B cell (primary cell): Measurements from ENCODE around the gene USP6. TPM values are rescaled to one million over a fixed set of nuclear protein-coding genes. Genes with fewer than 3 reads are reported as not detected.

Experiments
- ATAC-seq: fragments of 200-7000 bp; cut with Tn5 transposase; one replicate; pipeline ENCODE4 v1.10.0; 2021; ENCODE audit warnings: low read depth, mild to moderate bottlenecking, moderate number of reproducible peaks, moderate library complexity
- CTCF ChIA-PET: fragments of 350-600 bp; sonication (Branson Sonifier 250); formaldehyde crosslinking; loops from one replicate; lab custom pipeline; 2021; ENCODE audit warnings: antibody characterized with exemption, inconsistent platforms; lab: Charles Lee
- POLR2A ChIA-PET: fragments of 350-600 bp; sonication (Branson Sonifier 250); formaldehyde crosslinking; loops from one replicate; lab custom pipeline; 2021; ENCODE audit warnings: antibody characterized with exemption; lab: Charles Lee
- DNase-seq: peaks from one replicate; pipeline ENCODE4 v3.0.0; 2013
- H2AFZ ChIP-seq: 2 replicates; pipeline ENCODE4 v1.6.1; 2012; ENCODE audit warnings: mild to moderate bottlenecking, low read depth, low read length; ENCODE audit not compliant: insufficient read depth, poor library complexity, severe bottlenecking
- H3K27ac ChIP-seq, 2 donors: 1 replicate in 1 of 2; 2 replicates in 1 of 2; pipeline ENCODE4 v1.5.1; 2012 to 2013; ENCODE audit warnings: low read length in 2 of 2, mild to moderate bottlenecking in 2 of 2, moderate library complexity in 1 of 2
- H3K27me3 ChIP-seq, 4 experiments: fragments of 200-600 bp in 1 of 4; sonication (generic) in 1 of 4; replicated peaks in 1 of 4; 1 replicate in 2 of 4; 2 replicates in 2 of 4; pipeline versions ENCODE4 v1.6.1 to v1.7.0; 2013 to 2016; ENCODE audit warnings: low read length in 3 of 4, mild to moderate bottlenecking in 2 of 4, mixed read lengths in 1 of 4, moderate library complexity in 1 of 4; ENCODE audit not compliant: insufficient read depth in 4 of 4, control insufficient read depth in 3 of 4; ENCODE audit errors: control extremely low read depth in 1 of 4
- H3K36me3 ChIP-seq, 2 experiments: replicated peaks in 1 of 2; 1 replicate in 1 of 2; 2 replicates in 1 of 2; pipeline versions ENCODE4 v1.6.1 to v1.7.1; 2013; ENCODE audit warnings: low read length in 1 of 2; ENCODE audit not compliant: insufficient read depth in 2 of 2, control insufficient read depth in 1 of 2; ENCODE audit errors: control extremely low read depth in 1 of 2, extremely low read depth in 1 of 2
- H3K4me1 ChIP-seq, 2 donors: fragments of 200-600 bp in 1 of 2; sonication (generic) in 1 of 2; 1 replicate in 1 of 2; 2 replicates in 1 of 2; pipeline versions ENCODE4 v1.5.1 to v1.6.1; 2013 to 2017; ENCODE audit warnings: low read length in 2 of 2; ENCODE audit not compliant: control insufficient read depth in 2 of 2, insufficient read depth in 2 of 2
- H3K4me2 ChIP-seq: replicated peaks from 2 replicates; pipeline ENCODE3; 2012; ENCODE audit warnings: mild to moderate bottlenecking, low read depth, low read length; ENCODE audit not compliant: poor library complexity, severe bottlenecking
- H3K4me3 ChIP-seq, 5 experiments: fragments of 200-600 bp in 1 of 5; sonication (generic) in 1 of 5; 1 replicate in 3 of 5; 2 replicates in 2 of 5; pipeline versions ENCODE4 v1.5.1 to v1.7.0; 2011 to 2016; ENCODE audit warnings: low read length in 4 of 5, mild to moderate bottlenecking in 4 of 5, low read depth in 2 of 5, control low read depth in 1 of 5, moderate library complexity in 1 of 5; ENCODE audit not compliant: insufficient read depth in 1 of 5; ENCODE audit errors: control extremely low read depth in 1 of 5, extremely low read depth in 1 of 5
- H3K79me2 ChIP-seq: fragments of 200-600 bp; sonication (generic); one replicate; pipeline ENCODE4 v1.6.0; 2016; ENCODE audit warnings: low read length; ENCODE audit not compliant: control insufficient read depth, insufficient read depth
- H3K9ac ChIP-seq: fragments of 200-600 bp; sonication (generic); 2 replicates; pipeline ENCODE4 v1.6.1; 2017; ENCODE audit warnings: mild to moderate bottlenecking, low read length, moderate library complexity
- H3K9me3 ChIP-seq, 3 donors: one replicate each; pipeline versions ENCODE4 v1.6.1 to v1.7.1; 2013; ENCODE audit warnings: low read length in 2 of 3; ENCODE audit not compliant: control insufficient read depth in 2 of 3, insufficient read depth in 1 of 3; ENCODE audit errors: control extremely low read depth in 1 of 3
- H4K20me1 ChIP-seq: 2 replicates; pipeline ENCODE4 v1.6.0; 2012; ENCODE audit warnings: mild to moderate bottlenecking, low read length; ENCODE audit not compliant: insufficient read depth, control insufficient read depth, poor library complexity, severe bottlenecking
- H3K27ac Mint-ChIP-seq: one replicate; pipeline ENCODE4 v1.8.0; 2021; ENCODE audit warnings: mixed read lengths
- H3K27me3 Mint-ChIP-seq: one replicate; pipeline ENCODE4 v1.8.0; 2021; ENCODE audit warnings: mixed read lengths
- H3K4me1 Mint-ChIP-seq: one replicate; pipeline ENCODE4 v1.8.0; 2021; ENCODE audit warnings: mixed read lengths
- H3K4me3 Mint-ChIP-seq: one replicate; pipeline ENCODE4 v1.8.0; 2021; ENCODE audit warnings: mixed read lengths
- H3K9me3 Mint-ChIP-seq: one replicate; pipeline ENCODE4 v1.8.0; 2022; ENCODE audit warnings: mixed read lengths; ENCODE audit not compliant: insufficient read depth
- CTCF ChIP-seq: fragments of 200-600 bp; IDR thresholded peaks from one replicate; pipeline ENCODE4 v1.8.0; 2022; ENCODE audit warnings: antibody characterized with exemption, mild to moderate bottlenecking
- EZH2 ChIP-seq: IDR thresholded peaks from 2 replicates; pipeline ENCODE4 v1.6.1; 2012; ENCODE audit warnings: borderline replicate concordance, low read depth, mild to moderate bottlenecking, moderate library complexity, low read length; ENCODE audit not compliant: insufficient read depth, poor library complexity, severe bottlenecking
- WGBS: methylation state at CpG from one replicate; pipeline ENCODE4 v1.1.5; 2013; ENCODE audit warnings: missing lambda C conversion rate; ENCODE audit not compliant: insufficient coverage; 5-methylcytosine and 5-hydroxymethylcytosine counted together
- intact Hi-C: fragments of 100-400 bp; cut with micrococcal nuclease; formaldehyde crosslinking; loops from one replicate; pipeline ENCODE4 v1.10.0; 2022
- polyA plus RNA-seq: library from polyadenylated mRNA; depleted of rRNA; stranded (reverse); fragments of >200 nt; gene quantifications from 2 replicates; pipeline ENCODE4 v1.2.3, GENCODE V29; 2012
- total RNA-seq, 2 donors: library from RNA; stranded (reverse); fragments of 120-200 nt in 1 of 2; gene quantifications; 1 replicate in 1 of 2; 2 replicates in 1 of 2; pipeline versions ENCODE4 v1.2.3 to v1.2.4, GENCODE V29; 2013 to 2022

USP6 gene
- total and polyA plus RNA-seq, 2 donors (not counting 1 experiment from before 2014, with no cell fraction given), result 0.36 to 0.47 TPM

GRCh38 chr17:5080591-5080990 is 35.2 kb upstream of the USP6 start:
- no peak for TF ChIP-seq EZH2
- no peak for TF ChIP-seq CTCF
- Histone ChIP-seq H3K36me3 (peaks cover 0 to 7% of the 10 kb centered on the region in 2 experiments), H3K4me2 (no peak overlapping the region), H3K4me3 (no peak overlapping the region), H3K27ac (no peak overlapping the region), H3K4me1 (peaks cover 8 to 21% of the 10 kb centered on the region in 2 donors), H3K27me3 (no peaks in the 10 kb centered on the region), H3K9ac (no peak overlapping the region), H3K79me2 (peaks cover 55% of the 10 kb centered on the region), H3K9me3 (peaks cover 2 to 28% (median 6%) of the 10 kb centered on the region in 3 donors), H2AFZ (no peak overlapping the region), H4K20me1 (no peaks in the 10 kb centered on the region)
- H3K9me3 Mint-ChIP-seq, result peaks cover 7% of the 10 kb centered on the region
- no peak overlapping the region for H3K27ac Mint-ChIP-seq
- 100% methylated on average over 2 of the region's 3 CpGs for WGBS
- DNase-seq (no peak), ATAC-seq (no peak)
- ChIA-PET POLR2A (interaction anchor here (0.7 to 1.1 kb wide), 2 partner anchors 12 to 31 kb away, joined by 4 to 5 read pairs; no protein-coding TSS in a partner anchor), CTCF (interaction anchor here (1.1 to 3.4 kb wide), 2 partner anchors 16 to 359 kb away, joined by 3 to 12 read pairs; partner anchors contain the start of gene C1QBP)
- H3K4me1 Mint-ChIP-seq, result peaks cover 32% of the 10 kb centered on the region
- intact Hi-C loops, result no loop called here
- no peak overlapping the region for H3K4me3 Mint-ChIP-seq
- no peaks in the 10 kb centered on the region for H3K27me3 Mint-ChIP-seq

GRCh38 chr17:5092218-5093010 is 23.4 kb upstream of the USP6 start:
- Mint-ChIP-seq H3K9me3 (peaks cover 22% of the 10 kb centered on the region), H3K27me3 (no peaks in the 10 kb centered on the region), H3K4me1 (peaks cover 11% of the 10 kb centered on the region), H3K4me3 (no peak overlapping the region), H3K27ac (no peak overlapping the region)
- peaks cover 15 to 90% (median 57%) of the 10 kb centered on the region in 3 donors for H3K9me3 ChIP-seq
- no peak overlapping the region for H3K9ac ChIP-seq
- DNase-seq, result no peak
- no peaks in the 10 kb centered on the region for H4K20me1 ChIP-seq
- no peak for ATAC-seq
- no peak overlapping the region for H3K27ac ChIP-seq
- peaks cover 27% of the 10 kb centered on the region for H3K79me2 ChIP-seq
- intact Hi-C loops, result no loop called here
- H3K27me3 ChIP-seq, result peaks cover 0 to 2% (median 0%) of the 10 kb centered on the region in 4 experiments
- H3K36me3 ChIP-seq, result peaks cover 3 to 48% of the 10 kb centered on the region in 2 experiments
- H3K4me2 ChIP-seq, result no peak overlapping the region
- TF ChIP-seq CTCF (no peak), EZH2 (no peak)
- H3K4me3 ChIP-seq, result no peak overlapping the region
- ChIA-PET POLR2A (interaction anchor here (0.5 to 0.9 kb wide), 2 partner anchors 12 to 948 kb away, joined by 4 read pairs; no protein-coding TSS in a partner anchor), CTCF (interaction anchor here (0.7 to 1.1 kb wide), 2 partner anchors 106 to 403 kb away, joined by 3 to 4 read pairs; no protein-coding TSS in a partner anchor)
- WGBS, result no CpG with 5 or more reads among the region's 6 CpGs
- H3K4me1 ChIP-seq, result peaks cover 4 to 12% of the 10 kb centered on the region in 2 donors
- no peak overlapping the region for H2AFZ ChIP-seq
